ENCODE measurements around the gene ZNF521. TPM values are rescaled to one million over a fixed set of nuclear protein-coding genes. Genes with fewer than 3 reads are reported as not detected.

Gene ZNF521
- total RNA-seq, 1 donor from 2014 or later = 48.0 TPM

GRCh38 chr18:25093141-25093540 lies 258.8 kb downstream of the ZNF521 start:
- peaks cover 11% of the 10 kb centered on the region for H3K4me1 Mint-ChIP-seq (ENCODE audit: low read depth, unreplicated experiment)
- TF ChIP-seq CTCF (IDR thresholded peaks at IDR 0.05; ENCODE audit: insufficient read depth, low read depth, low read length) (no peak), EZH2 (IDR thresholded peaks at IDR 0.05; ENCODE audit: insufficient read depth, low read length) (no peak)
- no peaks in the 10 kb centered on the region for H3K9me3 ChIP-seq (ENCODE audit: insufficient read depth, low read depth, low read length)
- no peak overlapping the region for H3K4me3 ChIP-seq (ENCODE audit: insufficient read depth, low read depth, low read length)
- no peak overlapping the region for H3K4me3 Mint-ChIP-seq (ENCODE audit: unreplicated experiment)
- peaks cover 11% of the 10 kb centered on the region for H3K4me1 ChIP-seq (ENCODE audit: insufficient read depth, low read length)
- no peak for DNase-seq (ENCODE audit: low read depth)
- H3K27ac Mint-ChIP-seq (ENCODE audit: unreplicated experiment) = no peak overlapping the region
- no peaks in the 10 kb centered on the region for H3K9me3 Mint-ChIP-seq (ENCODE audit: unreplicated experiment)
- H3K4me2 ChIP-seq (ENCODE audit: low read length) = no peak overlapping the region
- H3K79me2 ChIP-seq (ENCODE audit: insufficient read depth, low read length) = no peaks in the 10 kb centered on the region
- H2AFZ ChIP-seq (ENCODE audit: low read depth, low read length) = no peak overlapping the region
- H3K27ac ChIP-seq (ENCODE audit: low read depth, low read length) = no peak overlapping the region
- no peaks in the 10 kb centered on the region for H4K20me1 ChIP-seq (ENCODE audit: insufficient read depth, low read length)
- peaks cover 4% of the 10 kb centered on the region for H3K36me3 ChIP-seq (ENCODE audit: insufficient read depth, low read length)
- FAIRE-seq = no peak
- H3K36me3 Mint-ChIP-seq (ENCODE audit: low read depth, unreplicated experiment) = peaks cover 6% of the 10 kb centered on the region
- H3K27me3 Mint-ChIP-seq (ENCODE audit: low read depth, unreplicated experiment) = no peaks in the 10 kb centered on the region
- no peaks in the 10 kb centered on the region for H3K27me3 ChIP-seq (ENCODE audit: insufficient read depth, low read length)
- H3K9ac ChIP-seq (ENCODE audit: low read length) = no peak overlapping the region

GRCh38 chr18:25089470-25089869 lies 262.5 kb downstream of the ZNF521 start:
- Mint-ChIP-seq H3K9me3 (ENCODE audit: unreplicated experiment) (no peaks in the 10 kb centered on the region), H3K4me1 (ENCODE audit: low read depth, unreplicated experiment) (peaks cover 4% of the 10 kb centered on the region), H3K4me3 (ENCODE audit: unreplicated experiment) (no peak overlapping the region), H3K36me3 (ENCODE audit: low read depth, unreplicated experiment) (peaks cover 9% of the 10 kb centered on the region), H3K27me3 (ENCODE audit: low read depth, unreplicated experiment) (no peaks in the 10 kb centered on the region), H3K27ac (ENCODE audit: unreplicated experiment) (no peak overlapping the region)
- no peaks in the 10 kb centered on the region for H3K4me1 ChIP-seq (ENCODE audit: insufficient read depth, low read length)
- H3K9me3 ChIP-seq (ENCODE audit: insufficient read depth, low read depth, low read length) = no peaks in the 10 kb centered on the region
- H3K27ac ChIP-seq (ENCODE audit: low read depth, low read length) = no peak overlapping the region
- H3K79me2 ChIP-seq (ENCODE audit: insufficient read depth, low read length) = no peaks in the 10 kb centered on the region
- no peak overlapping the region for H2AFZ ChIP-seq (ENCODE audit: low read depth, low read length)
- TF ChIP-seq CTCF (IDR thresholded peaks at IDR 0.05; ENCODE audit: insufficient read depth, low read depth, low read length) (no peak), EZH2 (IDR thresholded peaks at IDR 0.05; ENCODE audit: insufficient read depth, low read length) (no peak)
- no peak overlapping the region for H3K9ac ChIP-seq (ENCODE audit: low read length)
- H4K20me1 ChIP-seq (ENCODE audit: insufficient read depth, low read length) = no peaks in the 10 kb centered on the region
- DNase-seq (ENCODE audit: low read depth) (no peak), FAIRE-seq (no peak)
- H3K4me3 ChIP-seq (ENCODE audit: insufficient read depth, low read depth, low read length) = no peak overlapping the region
- peaks cover 4% of the 10 kb centered on the region for H3K36me3 ChIP-seq (ENCODE audit: insufficient read depth, low read length)
- no peaks in the 10 kb centered on the region for H3K27me3 ChIP-seq (ENCODE audit: insufficient read depth, low read length)
- no peak overlapping the region for H3K4me2 ChIP-seq (ENCODE audit: low read length)

GRCh38 chr18:25086876-25087275 lies 265.1 kb downstream of the ZNF521 start:
- no peak for DNase-seq (ENCODE audit: low read depth)
- Mint-ChIP-seq H3K4me3 (ENCODE audit: unreplicated experiment) (no peak overlapping the region), H3K9me3 (ENCODE audit: unreplicated experiment) (no peaks in the 10 kb centered on the region), H3K27ac (ENCODE audit: unreplicated experiment) (no peak overlapping the region), H3K27me3 (ENCODE audit: low read depth, unreplicated experiment) (no peaks in the 10 kb centered on the region), H3K4me1 (ENCODE audit: low read depth, unreplicated experiment) (peaks cover 4% of the 10 kb centered on the region), H3K36me3 (ENCODE audit: low read depth, unreplicated experiment) (peaks cover 9% of the 10 kb centered on the region)
- H3K36me3 ChIP-seq (ENCODE audit: insufficient read depth, low read length) = peaks cover 4% of the 10 kb centered on the region
- H3K79me2 ChIP-seq (ENCODE audit: insufficient read depth, low read length) = no peaks in the 10 kb centered on the region
- H3K27me3 ChIP-seq (ENCODE audit: insufficient read depth, low read length) = no peaks in the 10 kb centered on the region
- H3K9me3 ChIP-seq (ENCODE audit: insufficient read depth, low read depth, low read length) = no peaks in the 10 kb centered on the region
- H2AFZ ChIP-seq (ENCODE audit: low read depth, low read length) = no peak overlapping the region
- FAIRE-seq = no peak
- no peak overlapping the region for H3K9ac ChIP-seq (ENCODE audit: low read length)
- no peaks in the 10 kb centered on the region for H3K4me1 ChIP-seq (ENCODE audit: insufficient read depth, low read length)
- no peak overlapping the region for H3K27ac ChIP-seq (ENCODE audit: low read depth, low read length)
- H3K4me2 ChIP-seq (ENCODE audit: low read length) = no peak overlapping the region
- no peaks in the 10 kb centered on the region for H4K20me1 ChIP-seq (ENCODE audit: insufficient read depth, low read length)
- no peak overlapping the region for H3K4me3 ChIP-seq (ENCODE audit: insufficient read depth, low read depth, low read length)
- TF ChIP-seq EZH2 (IDR thresholded peaks at IDR 0.05; ENCODE audit: insufficient read depth, low read length) = no peak
